ENCODE results near the gene RIMBP3B.
"Not testable (repeated sequence)": the region's sequence is repeated elsewhere in the genome, so short reads cannot be mapped to it uniquely, and the experiment has no call there.

- TF ChIP-seq, protein P1, sequence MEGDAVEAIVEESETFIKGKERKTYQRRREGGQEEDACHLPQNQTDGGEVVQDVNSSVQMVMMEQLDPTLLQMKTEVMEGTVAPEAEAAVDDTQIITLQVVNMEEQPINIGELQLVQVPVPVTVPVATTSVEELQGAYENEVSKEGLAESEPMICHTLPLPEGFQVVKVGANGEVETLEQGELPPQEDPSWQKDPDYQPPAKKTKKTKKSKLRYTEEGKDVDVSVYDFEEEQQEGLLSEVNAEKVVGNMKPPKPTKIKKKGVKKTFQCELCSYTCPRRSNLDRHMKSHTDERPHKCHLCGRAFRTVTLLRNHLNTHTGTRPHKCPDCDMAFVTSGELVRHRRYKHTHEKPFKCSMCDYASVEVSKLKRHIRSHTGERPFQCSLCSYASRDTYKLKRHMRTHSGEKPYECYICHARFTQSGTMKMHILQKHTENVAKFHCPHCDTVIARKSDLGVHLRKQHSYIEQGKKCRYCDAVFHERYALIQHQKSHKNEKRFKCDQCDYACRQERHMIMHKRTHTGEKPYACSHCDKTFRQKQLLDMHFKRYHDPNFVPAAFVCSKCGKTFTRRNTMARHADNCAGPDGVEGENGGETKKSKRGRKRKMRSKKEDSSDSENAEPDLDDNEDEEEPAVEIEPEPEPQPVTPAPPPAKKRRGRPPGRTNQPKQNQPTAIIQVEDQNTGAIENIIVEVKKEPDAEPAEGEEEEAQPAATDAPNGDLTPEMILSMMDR (IDR thresholded peaks at IDR 0.05; ENCODE audit: low read depth, low read length): not testable (repeated sequence)
- TF ChIP-seq EZH2phosphoT487 (IDR thresholded peaks at IDR 0.05; ENCODE audit: low read depth): not testable (repeated sequence)
These were observed 1.2 kb downstream of the RIMBP3B start for GRCh38 chr22:21384468-21385357.
